Naive B cell (primary cell): ENCODE measurements around the gene ATF7IP. TPM values are rescaled to one million over a fixed set of nuclear protein-coding genes. Genes with fewer than 3 reads are reported as not detected.
A peak's percentile ranks its signal among the peaks of the same experiment; 100 is the strongest.

ENCODE experiments used
- ATAC-seq, 2 donors: fragments of 150-1000 bp; cut with Tn5 transposase; 2 replicates each; pipeline ENCODE4 v1.10.0; 2021; ENCODE audit warnings: low read depth in 2 of 2, mild to moderate bottlenecking in 2 of 2, moderate library complexity in 2 of 2
- DNase-seq: peaks from one replicate; pipeline ENCODE4 v3.0.0; 2022
- H3K27ac Mint-ChIP-seq, 6 donors: one replicate each; pipeline ENCODE4 v1.8.0; 2020 to 2022; ENCODE audit warnings: mild to moderate bottlenecking in 6 of 6, mixed read lengths in 6 of 6, moderate library complexity in 5 of 6, inconsistent platforms in 2 of 6
- H3K27me3 Mint-ChIP-seq, 3 donors: one replicate each; pipeline ENCODE4 v1.8.0; 2021 to 2022; ENCODE audit warnings: mixed read lengths in 3 of 3, mild to moderate bottlenecking in 1 of 3
- H3K36me3 Mint-ChIP-seq, 2 donors: one replicate each; pipeline ENCODE4 v1.8.0; 2020 to 2022; ENCODE audit warnings: mixed read lengths in 2 of 2, inconsistent platforms in 1 of 2, mild to moderate bottlenecking in 1 of 2
- H3K4me1 Mint-ChIP-seq, 3 donors: one replicate each; pipeline ENCODE4 v1.8.0; 2020 to 2022; ENCODE audit warnings: mixed read lengths in 3 of 3, inconsistent platforms in 1 of 3, mild to moderate bottlenecking in 1 of 3, moderate library complexity in 1 of 3
- H3K4me3 Mint-ChIP-seq, 8 donors: one replicate each; pipeline ENCODE4 v1.8.0; 2020 to 2022; ENCODE audit warnings: mild to moderate bottlenecking in 8 of 8, mixed read lengths in 8 of 8, moderate library complexity in 8 of 8, inconsistent platforms in 2 of 8
- H3K9me3 Mint-ChIP-seq, 7 donors: one replicate each; pipeline ENCODE4 v1.8.0; 2020 to 2022; ENCODE audit warnings: mixed read lengths in 7 of 7, mild to moderate bottlenecking in 5 of 7, inconsistent platforms in 2 of 7, moderate library complexity in 1 of 7
- polyA plus RNA-seq, 6 donors: library from polyadenylated mRNA; unstranded; fragments of 300-500 nt; fragmentation: Illumina TruSeq; gene quantifications; one replicate each; pipeline ENCODE4 v1.2.3, GENCODE V29; 2021; ENCODE audit warnings: low read depth in 6 of 6

The ATF7IP gene
- polyA plus RNA-seq, 6 donors from 2014 or later, result 192 to 410 (median 247) TPM

DNA sequence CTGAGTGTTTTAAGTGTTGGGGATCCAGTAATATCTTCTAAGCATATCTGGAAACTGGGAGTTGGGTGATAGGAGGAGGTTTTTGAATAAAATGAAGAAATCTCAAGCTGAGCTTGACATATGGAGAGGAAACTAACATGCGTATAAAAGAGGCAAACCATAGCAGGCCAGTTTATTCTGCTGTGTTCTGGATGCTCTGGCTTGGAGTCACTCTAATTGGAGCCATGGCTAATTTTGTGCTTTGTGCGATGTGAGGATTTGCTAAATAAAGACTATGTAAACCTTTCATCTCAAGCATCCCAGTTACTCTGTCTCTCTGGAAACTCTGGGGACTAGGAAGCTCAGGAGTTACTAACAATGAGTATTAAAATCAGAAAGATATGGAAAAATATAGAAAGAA lies 66.5 kb downstream of the ATF7IP start:
- no peak overlapping the region for H3K4me3 Mint-ChIP-seq
- no peaks in the 10 kb centered on the region for H3K27me3 Mint-ChIP-seq

DNA sequence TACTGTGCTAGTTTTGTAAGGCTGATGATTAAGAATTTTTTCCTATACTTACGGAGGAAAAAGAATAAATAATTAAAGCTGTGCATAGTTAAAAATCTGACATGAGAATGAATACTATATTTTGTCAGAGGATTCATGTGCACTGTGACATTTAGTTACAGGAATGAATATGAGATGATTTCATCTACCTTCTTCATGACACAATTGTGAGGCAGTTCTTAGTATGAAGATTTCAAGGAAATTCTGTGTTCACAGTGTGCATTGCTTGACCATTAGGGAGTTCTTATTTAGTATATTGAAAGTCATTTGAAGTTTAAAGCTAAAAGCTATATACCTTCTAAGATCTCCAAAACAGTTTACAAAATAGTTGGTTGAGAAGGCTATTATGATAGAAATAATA lies 70.1 kb downstream of the ATF7IP start:
- Mint-ChIP-seq H3K36me3 (peaks cover 30 to 38% of the 10 kb centered on the region in 2 donors), H3K4me1 (peaks cover 12 to 19% (median 16%) of the 10 kb centered on the region in 3 donors), H3K27ac (peak overlapping the region in 3 of 6 donors; percentile 9 to 62 (median 30)), H3K4me3 (no peak overlapping the region), H3K27me3 (no peaks in the 10 kb centered on the region), H3K9me3 (peaks cover 0 to 2% (median 0%) of the 10 kb centered on the region in 7 donors)
- ATAC-seq, result no peak
- DNase-seq, result no peak

More for the DNA sequence above, 66.5 kb downstream of the ATF7IP start:
- peaks cover 41 to 43% of the 10 kb centered on the region in 2 donors for H3K36me3 Mint-ChIP-seq
- H3K27ac Mint-ChIP-seq, result peak overlapping the region in 3 of 6 donors; percentile 50 to 84 (median 81)
- no peak for DNase-seq
- H3K4me1 Mint-ChIP-seq, result peaks cover 35 to 53% (median 38%) of the 10 kb centered on the region in 3 donors
- ATAC-seq, result no peak
- H3K9me3 Mint-ChIP-seq, result peaks cover 0 to 10% (median 5%) of the 10 kb centered on the region in 7 donors

DNA sequence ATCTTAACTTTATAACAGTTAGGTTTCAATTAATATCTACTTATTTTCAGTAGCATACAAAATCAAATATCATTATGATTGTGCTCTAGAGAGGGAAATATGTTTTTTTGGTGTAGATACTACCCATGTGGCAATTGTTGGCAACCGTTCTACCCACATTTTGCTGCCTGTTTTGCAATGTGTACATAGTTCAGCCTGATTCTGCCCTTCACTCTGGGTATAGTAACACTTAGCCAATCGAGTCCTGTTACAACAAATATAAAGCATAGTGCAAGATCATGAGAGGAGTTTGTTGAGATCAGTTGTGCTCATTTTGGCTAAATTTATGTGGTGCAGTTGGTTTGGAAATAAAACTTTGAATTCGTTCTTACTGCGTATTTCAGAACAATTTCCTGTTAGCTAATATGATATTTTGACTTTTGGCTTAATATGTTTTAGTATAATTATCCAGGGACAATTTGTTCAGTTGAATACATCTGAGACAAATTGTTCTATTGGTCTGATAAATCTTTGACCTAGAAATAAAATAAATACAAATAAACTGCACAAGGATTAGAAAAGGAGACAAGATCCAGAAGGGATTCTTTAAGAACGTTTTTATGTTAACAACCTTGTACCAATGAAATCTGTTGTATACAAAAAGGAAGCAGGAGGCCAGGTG lies 76.9 kb downstream of the ATF7IP start:
- no peak for ATAC-seq
- DNase-seq, result no peak
- Mint-ChIP-seq H3K36me3 (peaks cover 32 to 52% of the 10 kb centered on the region in 2 donors), H3K4me1 (peaks cover 12 to 25% (median 18%) of the 10 kb centered on the region in 3 donors), H3K4me3 (no peak overlapping the region), H3K27ac (peak overlapping the region; percentile 10 to 77 (median 54)), H3K9me3 (peaks cover 0 to 4% (median 0%) of the 10 kb centered on the region in 7 donors), H3K27me3 (no peaks in the 10 kb centered on the region)

DNA sequence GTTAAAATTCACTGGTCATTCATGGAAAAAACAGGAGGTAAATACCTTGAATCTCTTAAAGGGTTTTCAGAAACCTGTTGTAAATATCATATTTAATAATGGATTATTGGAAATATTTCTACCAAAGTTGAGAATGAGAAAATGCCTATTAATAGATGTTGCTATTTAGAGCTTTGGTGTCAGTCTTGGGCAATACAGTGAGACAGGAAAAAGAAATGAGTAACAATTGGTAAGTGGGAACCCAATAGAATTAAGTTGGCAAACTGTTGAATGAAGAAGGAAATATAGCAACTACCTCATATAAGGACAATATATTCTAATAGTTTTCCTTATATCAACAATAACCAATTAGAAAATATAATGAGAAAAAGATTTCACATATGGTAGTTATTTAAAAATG lies 78.0 kb downstream of the ATF7IP start:
- Mint-ChIP-seq H3K9me3 (peaks cover 0 to 4% (median 0%) of the 10 kb centered on the region in 7 donors), H3K27ac (peak overlapping the region in 3 of 6 donors; percentile 12 to 77 (median 75)), H3K27me3 (no peaks in the 10 kb centered on the region), H3K36me3 (peaks cover 44 to 56% of the 10 kb centered on the region in 2 donors), H3K4me1 (peaks cover 16 to 34% (median 24%) of the 10 kb centered on the region in 3 donors), H3K4me3 (no peak overlapping the region)
- no peak for ATAC-seq
- no peak for DNase-seq

DNA sequence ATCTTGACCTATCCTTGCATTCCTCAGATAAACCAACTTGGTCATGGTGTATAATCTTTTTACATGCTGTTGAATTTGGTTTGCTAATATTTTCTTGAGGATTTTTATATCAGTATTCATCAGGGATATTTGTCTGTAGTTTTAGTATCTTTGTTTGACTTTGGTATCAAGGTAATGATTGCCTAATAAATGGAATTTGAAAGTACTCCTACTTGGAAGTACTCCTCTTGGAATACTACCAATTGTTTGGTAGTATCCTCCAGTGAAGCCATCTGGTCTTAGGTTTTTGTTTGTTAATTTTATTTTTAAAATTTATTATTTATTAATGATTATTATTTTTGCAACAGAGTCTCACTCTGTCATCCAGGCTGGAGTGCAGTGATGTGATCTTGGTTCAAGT lies 85.0 kb downstream of the ATF7IP start:
- Mint-ChIP-seq H3K4me1 (peaks cover 38 to 66% (median 39%) of the 10 kb centered on the region in 3 donors), H3K36me3 (peaks cover 56 to 62% of the 10 kb centered on the region in 2 donors), H3K9me3 (peaks cover 0 to 4% (median 0%) of the 10 kb centered on the region in 7 donors), H3K27me3 (no peaks in the 10 kb centered on the region), H3K27ac (peak overlapping the region in 2 of 6 donors; percentile 56 to 86), H3K4me3 (no peak overlapping the region)
- DNase-seq, result no peak
- ATAC-seq, result no peak

DNA sequence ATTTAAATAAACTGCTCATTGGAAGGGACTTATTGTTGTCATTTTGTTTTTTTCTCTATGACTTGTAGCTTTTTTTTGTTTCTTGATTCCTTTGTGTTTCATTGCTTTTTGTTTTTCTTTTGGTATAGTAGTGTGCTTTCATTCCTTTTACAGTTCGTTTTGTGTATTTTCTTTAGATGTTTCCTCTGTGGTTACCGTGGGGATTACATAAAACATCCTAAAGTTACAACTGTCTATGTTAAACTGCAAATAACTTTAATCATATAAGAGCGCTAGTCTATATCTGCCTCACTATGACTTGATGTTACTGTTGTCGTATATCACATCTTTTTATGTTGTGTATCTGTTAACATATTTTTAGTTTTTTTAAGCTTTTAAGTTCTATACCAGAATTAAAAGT lies 86.9 kb downstream of the ATF7IP start:
- peak overlapping the region in 2 of 8 donors; percentile 5 to 60 for H3K4me3 Mint-ChIP-seq
- DNase-seq, result no peak
- no peak for ATAC-seq
- no peaks in the 10 kb centered on the region for H3K27me3 Mint-ChIP-seq
- H3K9me3 Mint-ChIP-seq, result peaks cover 0 to 4% (median 0%) of the 10 kb centered on the region in 7 donors
- H3K27ac Mint-ChIP-seq, result peak overlapping the region in 4 of 6 donors; percentile 33 to 90 (median 76)
- H3K36me3 Mint-ChIP-seq, result peaks cover 62 to 68% of the 10 kb centered on the region in 2 donors
- H3K4me1 Mint-ChIP-seq, result peaks cover 37 to 67% (median 40%) of the 10 kb centered on the region in 3 donors

DNA sequence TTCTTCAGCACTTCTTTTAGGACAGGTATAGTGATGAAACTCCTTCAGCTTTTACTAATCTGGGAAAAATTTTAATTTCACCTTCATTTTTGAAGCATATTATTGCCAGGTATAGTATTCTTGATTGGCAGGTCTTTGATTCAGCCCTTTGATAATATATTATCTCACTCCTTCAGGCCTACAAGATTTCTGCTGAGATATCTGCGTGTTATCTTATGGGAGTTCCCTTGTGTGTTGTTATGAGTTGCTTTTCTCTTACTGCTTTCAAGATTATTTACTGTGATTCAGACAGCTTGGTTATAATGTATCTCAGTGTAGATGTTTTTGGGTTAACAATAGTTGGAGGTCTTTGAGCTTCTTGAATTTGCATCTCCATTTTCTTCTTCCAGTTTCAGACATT lies 87.4 kb downstream of the ATF7IP start:
- peaks cover 57 to 62% of the 10 kb centered on the region in 2 donors for H3K36me3 Mint-ChIP-seq
- H3K27me3 Mint-ChIP-seq, result no peaks in the 10 kb centered on the region
- ATAC-seq, result no peak
- H3K9me3 Mint-ChIP-seq, result peaks cover 0 to 4% (median 0%) of the 10 kb centered on the region in 7 donors
- H3K4me1 Mint-ChIP-seq, result peaks cover 35 to 63% (median 36%) of the 10 kb centered on the region in 3 donors
- peak overlapping the region in 4 of 6 donors; percentile 23 to 90 (median 78) for H3K27ac Mint-ChIP-seq
- no peak for DNase-seq
- H3K4me3 Mint-ChIP-seq, result no peak overlapping the region

DNA sequence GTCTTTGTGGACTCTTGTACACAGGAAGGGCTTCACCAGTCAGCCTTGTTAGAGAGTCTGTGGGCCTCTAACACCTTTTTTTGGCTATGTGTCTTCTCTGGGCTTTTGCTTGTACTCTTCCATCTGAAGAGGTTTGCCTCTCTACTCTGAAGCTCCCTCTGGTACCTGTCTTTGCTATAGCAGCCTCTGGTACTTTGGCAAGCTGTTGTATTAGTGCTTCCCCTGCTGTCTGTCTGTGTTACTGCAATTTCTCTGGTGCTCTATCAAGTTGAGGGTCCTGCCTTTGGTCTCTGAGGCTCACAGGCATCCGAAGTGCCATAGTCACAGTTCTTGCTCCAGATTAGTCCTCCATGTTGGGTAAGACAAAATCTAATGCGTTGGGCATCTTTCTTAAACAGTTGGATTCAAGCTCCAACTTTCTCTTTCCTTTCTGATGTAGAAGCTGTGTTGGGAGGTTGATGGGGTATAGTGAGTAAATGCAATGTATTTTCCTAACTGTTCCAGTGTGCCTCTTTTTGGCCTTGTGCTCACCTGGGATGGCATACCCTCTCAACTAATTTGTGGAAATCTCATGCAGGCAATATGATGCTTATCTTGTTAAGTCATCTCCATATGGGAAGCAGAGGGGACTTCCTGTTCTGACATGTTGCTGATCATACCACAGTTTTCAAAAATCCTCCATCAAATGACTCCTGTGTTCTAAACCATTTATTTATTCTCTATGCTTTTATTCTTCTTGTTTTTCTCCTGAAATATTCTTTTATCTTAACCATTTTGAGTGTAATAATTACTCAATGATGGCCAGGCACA lies 88.8 kb downstream of the ATF7IP start:
- H3K27ac Mint-ChIP-seq, result peak overlapping the region; percentile 33 to 96 (median 83)

DNA sequence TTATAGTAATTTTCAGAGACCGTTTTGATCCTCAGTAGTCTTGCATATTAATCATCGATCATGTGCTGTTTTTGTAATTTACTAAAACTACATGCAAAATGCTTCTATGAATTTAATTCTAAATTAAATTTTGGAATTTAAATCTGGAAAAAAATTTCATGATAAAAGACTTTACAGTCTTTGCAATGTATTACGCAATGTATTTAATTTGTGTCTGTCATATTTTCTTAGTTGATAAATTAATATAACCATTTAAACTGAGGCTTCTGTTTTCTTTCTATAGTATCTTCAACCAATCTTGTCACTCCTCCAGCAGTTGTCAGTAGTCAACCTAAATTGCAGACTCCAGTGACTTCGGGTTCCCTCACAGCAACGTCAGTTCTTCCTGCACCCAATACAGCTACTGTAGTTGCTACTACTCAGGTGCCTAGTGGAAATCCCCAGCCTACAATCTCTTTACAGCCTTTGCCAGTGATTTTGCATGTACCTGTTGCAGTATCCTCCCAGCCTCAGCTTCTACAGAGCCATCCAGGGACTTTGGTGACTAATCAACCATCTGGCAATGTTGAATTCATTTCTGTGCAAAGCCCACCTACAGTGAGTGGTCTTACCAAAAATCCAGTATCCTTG lies 94.8 kb downstream of the ATF7IP start:
- H3K27ac Mint-ChIP-seq, result peak overlapping the region in 5 of 6 donors; percentile 26 to 52 (median 38)
- H3K4me1 Mint-ChIP-seq, result peaks cover 2 to 25% (median 17%) of the 10 kb centered on the region in 3 donors
- H3K4me3 Mint-ChIP-seq, result peak overlapping the region in 2 of 8 donors; percentile 35 to 49
- H3K9me3 Mint-ChIP-seq, result peaks cover 0 to 3% (median 0%) of the 10 kb centered on the region in 7 donors
- no peaks in the 10 kb centered on the region for H3K27me3 Mint-ChIP-seq
- ATAC-seq (peak; percentile 49 to 52), DNase-seq (no peak)
- peaks cover 23 to 31% of the 10 kb centered on the region in 2 donors for H3K36me3 Mint-ChIP-seq

More for the DNA sequence above, 88.8 kb downstream of the ATF7IP start:
- Mint-ChIP-seq H3K9me3 (peaks cover 0 to 4% (median 0%) of the 10 kb centered on the region in 7 donors), H3K4me3 (peak overlapping the region in 3 of 8 donors; percentile 16 to 61 (median 44)), H3K36me3 (peaks cover 43 to 53% of the 10 kb centered on the region in 2 donors), H3K4me1 (peaks cover 32 to 50% (median 36%) of the 10 kb centered on the region in 3 donors), H3K27me3 (no peaks in the 10 kb centered on the region)
- peak; percentile 67 to 80 for ATAC-seq
- DNase-seq, result peak; percentile 21

DNA sequence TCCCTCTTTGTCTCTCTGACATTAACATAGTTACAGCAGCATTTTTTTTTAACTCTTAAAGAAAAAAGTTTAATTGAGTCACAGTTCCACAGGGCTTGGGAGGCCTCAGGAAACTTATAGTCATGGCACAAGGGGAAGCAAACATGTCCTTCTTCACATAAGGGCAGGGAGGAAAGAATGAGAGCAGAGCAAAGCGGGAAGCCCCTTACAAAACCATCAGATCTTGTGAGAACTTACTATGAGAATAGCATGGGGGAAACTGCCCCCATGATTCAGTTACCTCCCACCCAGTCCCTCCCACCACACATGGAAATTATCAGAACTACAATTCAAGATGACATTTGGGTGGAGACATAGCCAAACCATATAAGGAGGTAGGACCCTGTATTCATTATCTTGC lies 106.0 kb downstream of the ATF7IP start:
- peaks cover 54 to 57% of the 10 kb centered on the region in 2 donors for H3K36me3 Mint-ChIP-seq
- H3K27ac Mint-ChIP-seq, result peak overlapping the region in 1 of 6 donors; percentile 62
- no peaks in the 10 kb centered on the region for H3K27me3 Mint-ChIP-seq
- peaks cover 0 to 8% (median 6%) of the 10 kb centered on the region in 3 donors for H3K4me1 Mint-ChIP-seq
- peaks cover 10 to 45% (median 35%) of the 10 kb centered on the region in 7 donors for H3K9me3 Mint-ChIP-seq
- DNase-seq (no peak), ATAC-seq (no peak)
- no peak overlapping the region for H3K4me3 Mint-ChIP-seq

DNA sequence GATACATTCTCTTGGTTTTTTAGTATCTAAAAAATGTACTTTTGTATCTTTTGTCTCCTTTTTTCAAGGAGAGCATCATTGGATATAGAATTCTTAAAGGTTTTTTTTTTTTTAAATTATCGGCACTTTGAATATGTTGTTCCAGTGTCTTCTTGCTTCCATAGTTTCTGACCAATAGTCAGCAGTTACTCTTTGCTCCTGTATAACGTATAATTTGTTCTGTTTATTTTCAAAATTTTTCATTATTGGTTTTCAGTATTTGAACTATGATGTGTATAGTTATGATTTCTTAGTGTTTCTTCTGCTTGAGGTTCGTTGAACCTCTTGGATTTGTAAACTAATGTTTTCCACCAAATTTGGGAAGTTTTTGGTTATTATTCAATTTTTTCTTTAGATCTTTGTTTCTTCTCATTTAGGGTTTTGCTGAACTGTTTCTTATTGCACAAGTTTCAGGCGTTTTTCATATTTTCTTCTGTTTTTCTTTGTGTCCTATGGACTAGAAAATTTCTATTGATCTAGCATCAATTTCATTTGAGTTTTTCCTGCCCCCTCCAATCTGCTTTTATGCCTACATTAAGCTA lies 108.3 kb downstream of the ATF7IP start:
- peaks cover 10 to 45% (median 35%) of the 10 kb centered on the region in 7 donors for H3K9me3 Mint-ChIP-seq
- no peaks in the 10 kb centered on the region for H3K27me3 Mint-ChIP-seq
- no peak for DNase-seq
- ATAC-seq, result no peak
- peaks cover 49 to 54% of the 10 kb centered on the region in 2 donors for H3K36me3 Mint-ChIP-seq
- H3K4me3 Mint-ChIP-seq, result peak overlapping the region in 1 of 8 donors; percentile 56
- H3K27ac Mint-ChIP-seq, result peak overlapping the region in 3 of 6 donors; percentile 38 to 66 (median 51)
- H3K4me1 Mint-ChIP-seq, result peaks cover 0 to 4% (median 0%) of the 10 kb centered on the region in 3 donors

DNA sequence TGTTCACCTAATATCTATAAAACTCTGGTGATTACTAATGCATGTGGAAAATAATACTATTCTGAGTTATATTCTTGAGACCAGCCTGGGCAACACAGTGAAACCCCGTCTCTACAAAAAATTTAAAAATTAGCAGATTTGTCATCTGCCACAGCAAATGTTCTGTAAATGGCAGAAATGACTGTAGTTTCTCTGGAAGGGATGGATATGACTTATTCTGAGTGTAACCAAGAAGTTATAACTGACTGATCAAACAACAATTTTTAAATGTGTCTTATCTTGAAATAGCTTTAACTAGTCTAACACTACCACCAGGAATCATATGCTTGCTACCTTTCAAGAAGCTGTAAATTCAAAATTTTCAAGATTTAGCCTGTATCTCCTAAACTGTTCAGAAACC lies 113.5 kb downstream of the ATF7IP start:
- no peaks in the 10 kb centered on the region for H3K4me1 Mint-ChIP-seq
- H3K9me3 Mint-ChIP-seq, result peaks cover 0 to 12% (median 9%) of the 10 kb centered on the region in 7 donors
- no peak for DNase-seq
- peak overlapping the region in 1 of 6 donors; percentile 45 for H3K27ac Mint-ChIP-seq
- peaks cover 22 to 37% of the 10 kb centered on the region in 2 donors for H3K36me3 Mint-ChIP-seq
- ATAC-seq, result no peak
- H3K4me3 Mint-ChIP-seq, result no peak overlapping the region
- H3K27me3 Mint-ChIP-seq, result no peaks in the 10 kb centered on the region
